Left ventricle myocardium inferior (tissue), 1 donor: Measurements from ENCODE around the gene GALR1. TPM values are rescaled to one million over a fixed set of nuclear protein-coding genes. Genes with fewer than 3 reads are reported as not detected.

Experiments
- DNase-seq: peaks from one replicate; pipeline ENCODE4 v3.0.0-alpha.2; 2020
- H3K27ac ChIP-seq: fragments of 200-600 bp; replicated peaks from 2 replicates; pipeline ENCODE4 v1.8.0; 2021
- H3K27me3 ChIP-seq: fragments of 200-600 bp; 2 replicates; pipeline ENCODE4 v1.8.0; 2021; ENCODE audit warnings: low read depth
- H3K36me3 ChIP-seq: fragments of 200-600 bp; 2 replicates; pipeline ENCODE4 v1.8.0; 2021
- H3K4me1 ChIP-seq: fragments of 200-600 bp; 2 replicates; pipeline ENCODE4 v1.8.0; 2021
- H3K4me3 ChIP-seq: fragments of 200-600 bp; 2 replicates; pipeline ENCODE4 v1.8.0; 2021; ENCODE audit warnings: mild to moderate bottlenecking, moderate library complexity
- H3K9me3 ChIP-seq: fragments of 200-600 bp; replicated peaks from 2 replicates; pipeline ENCODE4 v1.8.0; 2021
- CTCF ChIP-seq: fragments of 200-600 bp; IDR thresholded peaks from 2 replicates; pipeline ENCODE4 v1.8.0; 2021; ENCODE audit warnings: antibody characterized with exemption, mild to moderate bottlenecking, borderline replicate concordance
- intact Hi-C: fragments of 100-400 bp; cut with micrococcal nuclease; formaldehyde crosslinking; loops from one replicate; pipeline ENCODE4 v1.11.0; 2022
- total RNA-seq: library from RNA; stranded (reverse); fragmentation: NEBNext Ultra II Directional; extraction: Animal tissue kit (Norgen Biotek cat#: 25700); gene quantifications from one replicate; pipeline ENCODE4 v1.2.1, GENCODE V29; 2021
- donor health status: DM: no; HTN: yes; CAD: no; lungs with severe emphysema.

The GALR1 gene
- total RNA-seq, 1 donor from 2014 or later = 0.05 TPM

DNA sequence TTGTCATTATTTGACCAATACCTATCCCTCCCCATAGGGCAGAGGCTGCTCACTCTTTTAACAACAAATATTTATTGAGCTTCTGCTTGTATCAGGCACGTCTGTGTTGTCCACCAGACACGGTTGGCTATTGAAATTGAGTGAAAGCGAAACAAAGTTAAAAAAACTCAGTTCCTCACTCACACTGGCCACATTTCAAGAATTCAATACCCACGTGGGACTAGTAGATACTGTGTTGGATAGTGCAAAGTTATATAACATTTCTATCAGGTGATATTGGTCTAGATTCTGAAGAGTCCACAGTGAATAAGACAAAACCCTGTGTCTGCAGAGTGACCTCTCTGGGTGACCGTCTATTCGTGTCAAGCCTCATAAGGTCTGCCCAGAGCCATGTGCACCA lies 43.9 kb upstream of the GALR1 start:
- Histone ChIP-seq H3K4me1 (peaks cover 20% of the 10 kb centered on the region), H3K27ac (peak overlapping the region; percentile 64), H3K9me3 (no peaks in the 10 kb centered on the region), H3K36me3 (no peaks in the 10 kb centered on the region), H3K4me3 (no peak overlapping the region), H3K27me3 (peaks cover 19% of the 10 kb centered on the region)
- no peak for TF ChIP-seq CTCF
- no peak for DNase-seq
- intact Hi-C loops = loop anchor here (5.0 kb wide), 1 partner anchor 148 kb away; no protein-coding TSS in a partner anchor

DNA sequence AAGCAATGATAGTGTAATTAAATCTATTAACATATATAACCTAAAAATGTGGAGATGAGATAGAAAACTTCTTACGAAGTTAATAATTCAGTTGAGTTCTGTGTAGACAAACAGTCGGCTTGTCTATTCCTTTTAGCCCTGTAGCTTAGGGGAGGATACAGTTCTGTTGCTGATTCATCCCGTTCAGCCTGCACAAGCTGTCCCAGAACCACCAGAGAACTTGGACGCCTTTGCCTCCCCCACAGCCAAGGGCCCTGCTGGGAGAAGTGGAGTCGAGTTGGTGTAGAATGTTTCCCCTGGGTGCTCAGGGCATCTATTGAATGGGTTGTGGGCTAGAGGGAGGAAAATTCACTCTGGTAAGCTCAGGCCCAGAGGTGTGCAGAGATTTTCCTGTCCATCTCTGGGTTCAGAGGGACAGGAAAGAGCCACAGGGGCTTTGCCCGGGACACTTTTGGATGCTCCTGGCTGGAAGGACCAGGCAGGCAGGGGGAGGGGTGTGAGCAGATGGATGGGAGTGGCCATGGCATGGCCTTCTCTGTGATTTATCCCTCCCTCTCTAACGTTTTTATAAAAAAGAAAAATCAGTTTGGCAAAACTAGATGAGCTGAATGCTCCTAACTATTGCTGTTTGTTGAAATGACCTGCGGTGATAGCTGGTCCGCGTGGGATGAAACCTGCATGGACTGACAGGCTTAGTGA lies 42.8 kb upstream of the GALR1 start:
- intact Hi-C loops = loop anchor here (5.0 kb wide), 1 partner anchor 150 kb away; no protein-coding TSS in a partner anchor
- Histone ChIP-seq H3K9me3 (no peaks in the 10 kb centered on the region), H3K27me3 (peaks cover 9% of the 10 kb centered on the region), H3K4me1 (peaks cover 25% of the 10 kb centered on the region), H3K4me3 (no peak overlapping the region), H3K36me3 (no peaks in the 10 kb centered on the region), H3K27ac (peak overlapping the region; percentile 64)
- peak; percentile 62 for DNase-seq
- TF ChIP-seq CTCF = no peak

DNA sequence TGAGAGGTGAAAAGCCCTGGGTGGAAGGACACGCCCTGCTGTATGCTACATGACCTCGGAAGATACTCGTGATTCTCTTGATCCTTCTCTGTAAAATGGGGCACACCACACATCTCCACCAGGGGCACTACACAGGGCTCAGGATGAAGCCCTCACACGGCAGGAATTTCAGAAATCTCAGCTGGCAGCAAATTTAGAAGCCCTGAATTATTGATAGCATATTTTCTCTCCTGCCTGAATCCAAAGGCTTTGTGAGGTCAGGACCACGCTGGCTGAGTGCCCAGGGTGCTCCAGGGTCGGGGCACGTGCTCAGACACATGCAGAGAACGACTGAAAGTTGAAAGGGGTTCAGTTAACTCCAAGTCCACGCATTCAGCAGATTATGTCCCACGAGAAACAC lies 42.1 kb upstream of the GALR1 start:
- intact Hi-C loops = loop anchor here (5.0 kb wide), 1 partner anchor 150 kb away; no protein-coding TSS in a partner anchor
- Histone ChIP-seq H3K4me3 (no peak overlapping the region), H3K27me3 (peaks cover 2% of the 10 kb centered on the region), H3K27ac (peak overlapping the region; percentile 64), H3K4me1 (peaks cover 25% of the 10 kb centered on the region), H3K36me3 (no peaks in the 10 kb centered on the region), H3K9me3 (no peaks in the 10 kb centered on the region)
- DNase-seq = peak; percentile 51
- peak; percentile 61 for TF ChIP-seq CTCF

DNA sequence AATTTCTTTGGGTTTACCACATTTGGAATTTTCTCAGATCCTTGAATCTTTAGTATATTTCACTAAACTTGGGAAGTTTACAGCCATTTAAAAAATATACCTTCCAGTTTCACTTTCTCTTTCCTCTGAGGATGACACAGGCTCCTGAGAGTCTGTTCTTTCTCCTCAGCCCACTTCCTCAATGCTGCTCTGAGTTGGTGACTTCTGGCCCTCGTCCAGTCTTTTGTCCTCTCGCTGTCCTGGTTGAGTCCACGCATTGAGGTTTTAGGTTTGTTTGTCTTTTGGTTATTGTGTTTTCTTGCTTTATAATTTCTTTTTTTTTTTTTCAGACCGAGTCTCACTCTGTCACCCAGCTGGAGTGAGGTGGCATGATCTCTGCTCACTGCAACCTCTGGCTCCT lies 40.7 kb upstream of the GALR1 start:
- Histone ChIP-seq H3K27me3 (no peaks in the 10 kb centered on the region), H3K4me1 (peaks cover 25% of the 10 kb centered on the region), H3K4me3 (peak overlapping the region; percentile 43), H3K27ac (peak overlapping the region; percentile 58), H3K36me3 (no peaks in the 10 kb centered on the region), H3K9me3 (no peaks in the 10 kb centered on the region)
- intact Hi-C loops = loop anchor here (5.0 kb wide), 1 partner anchor 152 kb away; no protein-coding TSS in a partner anchor
- DNase-seq = peak; percentile 30
- no peak for TF ChIP-seq CTCF

DNA sequence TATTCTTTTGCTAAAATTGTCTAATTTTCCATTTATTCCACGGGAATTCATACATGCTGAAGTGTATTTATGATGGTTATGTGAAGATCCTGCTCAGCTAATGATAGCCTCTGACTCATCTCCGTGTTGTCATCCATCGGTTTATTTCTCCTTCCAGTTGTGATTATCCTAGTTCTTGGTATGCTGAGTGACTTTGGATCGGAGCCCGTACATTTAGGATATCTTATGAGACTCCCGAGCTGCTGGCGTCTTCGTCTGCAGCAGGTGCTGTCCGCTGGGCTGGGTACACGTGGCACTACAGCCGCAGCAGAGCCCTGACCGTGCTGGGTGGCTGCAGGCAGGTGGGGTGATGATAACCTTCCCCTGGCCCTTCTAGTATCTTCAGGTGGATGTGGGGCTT lies 40.1 kb upstream of the GALR1 start:
- TF ChIP-seq CTCF = no peak
- Histone ChIP-seq H3K4me1 (peaks cover 25% of the 10 kb centered on the region), H3K4me3 (no peak overlapping the region), H3K27me3 (no peaks in the 10 kb centered on the region), H3K9me3 (no peaks in the 10 kb centered on the region), H3K27ac (peak overlapping the region; percentile 58), H3K36me3 (no peaks in the 10 kb centered on the region)
- DNase-seq = no peak
- intact Hi-C loops = loop anchor here (5.0 kb wide), 1 partner anchor 152 kb away; no protein-coding TSS in a partner anchor
